Measurements from ENCODE around the gene PCDH19.
A peak's percentile ranks its signal among the peaks of the same experiment; 100 is the strongest.
"Not testable (repeated sequence)": the region's sequence is repeated elsewhere in the genome, so short reads cannot be mapped to it uniquely, and the experiment has no call there.

PCDH19 gene

GRCh38 chrX:100409610-100410590 is at the start of gene PCDH19:
Gene PCDH19 (minus strand): TSS chrX:100410273. CDS start chrX:100408597, 1,676 bp downstream.
- DNase-seq (ENCODE audit: low read depth in 3 of 3, low spot score in 1 of 3): peak in 1 of 3 donors; percentile 10

- DNase-seq (ENCODE audit: low read depth in 3 of 3, low spot score in 1 of 3): no peak
Observed at GRCh38 chrX:100449696-100450608, 39.9 kb upstream of the PCDH19 start.

GRCh38 chrX:100447655-100448397 is 37.8 kb upstream of the PCDH19 start:
- peak in 1 of 3 donors; percentile 1 for DNase-seq (ENCODE audit: low read depth in 3 of 3, low spot score in 1 of 3)

DNA sequence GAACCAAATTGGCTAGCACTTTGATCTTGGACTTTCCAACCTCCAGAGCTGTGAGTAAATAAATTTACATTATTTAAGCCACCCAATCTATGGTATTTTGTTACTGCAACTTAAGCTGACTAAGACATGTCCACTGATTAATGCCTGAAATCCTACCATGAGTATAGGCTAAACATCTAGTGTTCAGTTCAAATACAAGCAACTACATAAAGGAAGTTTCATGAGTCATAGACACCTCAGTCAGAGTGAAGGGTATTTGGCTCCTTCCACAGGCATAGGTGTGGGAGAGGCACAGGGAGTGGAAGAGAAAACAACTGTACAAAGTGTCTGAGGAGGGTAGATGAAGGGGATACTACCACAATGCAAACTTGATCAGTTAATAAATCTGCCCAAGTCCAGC is 35.5 kb upstream of the PCDH19 start:
- DNase-seq (ENCODE audit: low read depth in 3 of 3, low spot score in 1 of 3): no peak

DNA sequence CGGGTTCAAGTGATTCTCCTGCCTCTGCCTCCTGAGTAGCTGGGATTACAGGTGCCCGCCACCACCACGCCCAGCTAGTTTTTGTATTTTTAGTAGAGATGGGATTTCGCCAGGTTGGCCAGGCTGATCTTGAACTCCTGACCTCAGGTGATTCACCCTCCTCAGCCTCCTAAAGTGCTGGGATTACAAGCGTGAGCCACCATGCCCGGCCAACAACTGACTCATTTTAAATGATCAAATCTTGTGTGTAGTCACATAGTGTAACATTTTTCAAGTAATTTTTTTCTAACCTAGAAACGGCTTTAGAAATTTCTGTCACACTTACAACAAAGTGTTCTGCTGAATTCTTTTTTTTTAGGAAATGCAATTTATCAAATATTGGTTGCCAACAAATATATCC is 31.2 kb upstream of the PCDH19 start:
- DNase-seq (ENCODE audit: low read depth in 3 of 3, low spot score in 1 of 3): not testable (repeated sequence)

GRCh38 chrX:100440006-100440405 is 29.9 kb upstream of the PCDH19 start:
- no peak for DNase-seq (ENCODE audit: low read depth in 3 of 3, low spot score in 1 of 3)

- DNase-seq (ENCODE audit: low read depth in 3 of 3, low spot score in 1 of 3): no peak
Observed at GRCh38 chrX:100435726-100436125, 25.7 kb upstream of the PCDH19 start.

- no peak for DNase-seq (ENCODE audit: low read depth in 3 of 3, low spot score in 1 of 3)
Observed at GRCh38 chrX:100424012-100424411, 13.9 kb upstream of the PCDH19 start.

- no peak for DNase-seq (ENCODE audit: low read depth in 3 of 3, low spot score in 1 of 3)
Observed at GRCh38 chrX:100418556-100418955, 8.5 kb upstream of the PCDH19 start.

DNA sequence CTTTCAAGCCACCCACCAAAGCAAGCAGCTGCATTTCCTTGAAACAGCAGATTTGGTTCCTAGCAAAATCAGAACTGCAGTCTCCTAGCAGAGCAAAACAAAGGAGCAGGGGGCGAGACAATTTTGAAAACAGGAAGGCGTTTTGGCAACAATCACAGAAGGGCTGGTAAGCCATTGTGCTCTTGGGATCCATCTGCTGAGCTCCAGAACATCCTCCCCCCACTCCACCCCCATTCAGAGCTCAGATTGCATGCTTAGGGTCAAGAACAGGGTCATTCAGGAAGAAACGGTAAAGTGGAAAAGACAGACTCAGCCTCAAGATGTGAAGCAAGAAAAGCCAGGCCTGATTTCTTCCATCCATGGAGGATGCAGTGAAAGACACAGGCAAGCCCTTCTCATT is 7.6 kb upstream of the PCDH19 start:
- DNase-seq (ENCODE audit: low read depth in 3 of 3, low spot score in 1 of 3): no peak

DNA sequence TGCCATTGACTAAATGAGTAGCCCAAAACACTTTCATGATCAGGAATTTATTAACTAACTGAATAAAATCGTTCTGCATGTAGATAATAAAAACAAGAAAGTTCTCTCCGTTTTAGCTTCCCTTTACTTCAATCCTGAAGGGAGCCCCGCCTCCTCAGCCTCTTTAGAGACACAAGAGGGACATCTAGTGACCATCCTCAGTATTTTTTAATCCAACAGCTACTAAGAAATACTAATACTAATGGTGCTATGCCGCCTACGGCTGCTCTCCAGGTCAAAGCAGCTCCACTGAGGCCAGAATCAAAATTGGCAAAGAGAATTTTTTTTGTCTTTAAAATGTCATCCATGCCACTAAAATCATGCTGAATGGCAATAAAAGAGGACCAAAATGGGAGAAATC is 3.2 kb upstream of the PCDH19 start:
- DNase-seq (ENCODE audit: low read depth in 3 of 3, low spot score in 1 of 3): no peak

DNA sequence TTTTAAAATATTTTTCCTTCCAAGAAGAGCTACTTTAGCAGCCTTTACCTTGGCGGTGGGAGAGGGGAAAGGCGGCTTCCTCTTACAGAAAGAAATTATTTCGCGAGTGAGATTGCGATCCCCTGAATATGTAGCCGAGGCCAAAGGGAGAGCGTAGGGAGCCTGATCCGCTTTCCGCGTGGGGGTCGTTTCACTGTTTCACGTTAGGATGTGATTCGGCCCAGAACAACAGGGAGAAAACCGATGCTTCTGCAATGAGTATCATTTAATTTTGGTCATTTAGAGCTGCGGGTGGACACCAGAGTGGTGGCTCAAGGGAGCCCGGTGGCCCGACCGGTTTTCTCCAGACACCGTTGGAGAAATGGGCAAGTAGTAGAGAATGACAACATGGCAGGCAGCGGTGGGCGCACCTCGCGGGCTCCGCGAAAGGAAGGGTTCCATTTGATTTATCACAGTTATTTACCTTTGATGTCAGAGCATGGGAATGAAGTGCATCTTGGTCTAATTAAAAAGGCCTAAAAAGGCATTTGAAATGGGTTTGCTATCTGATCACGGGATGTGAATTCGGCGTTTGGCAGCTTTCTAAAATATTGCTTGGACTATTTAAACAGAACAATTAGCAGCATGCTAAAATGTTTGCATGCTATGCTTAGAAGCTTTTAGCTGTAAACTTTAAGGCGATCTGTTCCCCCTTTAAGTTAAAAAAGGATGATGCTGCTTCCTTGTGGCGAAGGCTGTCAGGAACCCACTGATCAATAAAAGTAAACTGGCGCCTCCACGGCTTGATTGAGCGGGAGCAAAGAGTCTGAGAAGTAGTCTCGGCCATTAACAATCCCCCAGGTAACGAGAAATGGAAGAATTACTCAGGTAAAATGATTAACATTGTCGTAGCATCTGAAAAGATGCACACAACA is 2.0 kb upstream of the PCDH19 start:
- no peak for DNase-seq (ENCODE audit: low read depth in 3 of 3, low spot score in 1 of 3)

GRCh38 chrX:100410901-100411801 is 1.1 kb upstream of the PCDH19 start:
- DNase-seq (ENCODE audit: low read depth in 3 of 3, low spot score in 1 of 3): no peak

- DNase-seq (ENCODE audit: low read depth in 3 of 3, low spot score in 1 of 3): no peak
Observed at GRCh38 chrX:100408713-100409609, 1.1 kb downstream of the PCDH19 start.

- DNase-seq (ENCODE audit: low read depth in 3 of 3, low spot score in 1 of 3): no peak
Observed at GRCh38 chrX:100407784-100408712, 2.0 kb downstream of the PCDH19 start.

GRCh38 chrX:100407147-100407783 is 2.8 kb downstream of the PCDH19 start:
- no peak for DNase-seq (ENCODE audit: low read depth in 3 of 3, low spot score in 1 of 3)
